HG03354 (cell line): ENCODE results near the gene SWAP70.
A peak's percentile ranks its signal among the peaks of the same experiment; 100 is the strongest.
"Not testable (repeated sequence)": the region's sequence is repeated elsewhere in the genome, so short reads cannot be mapped to it uniquely, and the experiment has no call there.

Experiments used
- ATAC-seq: cut with Tn5 transposase; IDR thresholded peaks from one replicate; pipeline ENCODE4 v1.9.1; 2021; ENCODE audit warnings: mild to moderate bottlenecking; ENCODE audit not compliant: unreplicated experiment, poor library complexity, severe bottlenecking

The SWAP70 gene

DNA sequence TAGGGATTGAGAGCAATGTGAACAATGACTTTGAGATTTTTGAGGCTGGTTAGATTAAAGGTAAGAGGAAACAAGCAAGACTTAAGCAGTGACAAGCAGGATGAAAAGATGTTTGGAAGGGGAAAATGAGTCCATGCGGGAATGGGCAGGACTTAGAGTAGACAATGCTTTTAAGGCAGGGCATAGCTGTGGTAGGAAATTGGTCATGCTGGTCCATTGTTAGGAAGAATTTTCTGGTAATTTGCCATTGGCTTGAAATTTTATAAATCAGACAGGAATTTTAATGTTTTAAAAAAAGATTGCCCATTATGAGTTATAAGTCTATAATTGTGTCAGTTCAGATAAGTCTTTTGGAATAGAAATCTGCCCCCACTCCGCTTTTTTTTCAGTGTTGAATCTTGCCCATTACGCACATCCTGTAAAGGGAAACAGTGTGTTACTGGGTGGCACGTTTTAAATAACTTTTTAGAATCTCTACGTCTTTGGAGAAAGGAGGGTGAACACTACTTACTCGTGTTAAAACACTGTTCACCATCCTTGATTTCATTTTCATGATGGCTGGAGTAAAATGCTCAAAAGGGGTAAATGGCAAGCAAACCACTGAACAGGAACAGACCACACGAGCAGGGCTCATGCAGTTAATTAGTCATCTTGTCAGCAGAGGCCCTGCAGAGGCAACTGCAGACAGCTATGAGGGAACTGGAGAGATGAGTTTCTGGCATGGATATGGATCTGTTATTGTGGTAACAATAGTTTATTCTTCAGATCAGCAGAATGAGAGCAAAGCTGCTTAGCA, 25.0 kb downstream of the SWAP70 start:
- peak; percentile 83 for ATAC-seq

DNA sequence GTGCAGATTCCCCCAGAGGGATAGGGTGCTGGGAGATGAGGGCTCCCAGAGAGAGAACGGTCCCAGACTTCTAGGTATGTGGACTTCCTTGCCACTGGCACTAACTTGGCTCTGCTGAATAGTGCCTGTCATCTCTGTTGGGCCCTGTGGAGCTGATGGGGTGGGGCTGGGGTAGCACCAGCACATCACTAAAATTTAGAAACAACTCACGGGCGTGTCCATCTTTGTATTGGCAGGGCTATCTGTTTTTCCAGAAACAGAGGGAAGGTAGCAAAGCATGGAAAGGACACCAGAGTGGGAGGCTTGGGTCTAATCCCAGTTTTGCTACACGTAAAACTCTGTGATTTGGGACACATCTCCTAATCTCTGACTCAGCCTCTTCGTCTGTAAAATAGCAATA, 25.8 kb downstream of the SWAP70 start:
- ATAC-seq: peak; percentile 23

GRCh38 chr11:9691865-9692264, 28.0 kb downstream of the SWAP70 start:
- ATAC-seq: no peak

DNA sequence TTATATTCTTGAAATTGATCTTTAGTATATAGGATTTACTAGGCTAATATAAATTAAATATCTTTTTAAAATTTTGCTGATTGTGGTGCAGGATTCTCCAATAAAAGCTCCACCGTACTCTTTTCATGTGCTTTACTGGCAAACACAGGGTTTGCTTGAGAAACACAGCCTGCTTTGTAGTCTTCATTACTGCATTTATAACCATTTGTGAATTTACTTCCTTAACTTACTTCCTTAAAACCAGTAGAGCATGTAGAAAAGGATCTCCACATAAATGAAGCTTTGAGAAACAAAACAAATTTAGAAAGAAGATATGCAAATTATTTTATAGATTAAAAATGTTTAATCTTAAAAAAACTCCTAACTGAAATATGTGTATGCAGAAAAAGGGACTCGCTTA, 28.8 kb downstream of the SWAP70 start:
- ATAC-seq: no peak

- ATAC-seq: no peak
These were observed 30.1 kb downstream of the SWAP70 start for GRCh38 chr11:9693801-9694553.

- not testable (repeated sequence) for ATAC-seq
These were observed 31.4 kb downstream of the SWAP70 start for GRCh38 chr11:9695228-9695627.

GRCh38 chr11:9697766-9698165, 33.9 kb downstream of the SWAP70 start:
- no peak for ATAC-seq

DNA sequence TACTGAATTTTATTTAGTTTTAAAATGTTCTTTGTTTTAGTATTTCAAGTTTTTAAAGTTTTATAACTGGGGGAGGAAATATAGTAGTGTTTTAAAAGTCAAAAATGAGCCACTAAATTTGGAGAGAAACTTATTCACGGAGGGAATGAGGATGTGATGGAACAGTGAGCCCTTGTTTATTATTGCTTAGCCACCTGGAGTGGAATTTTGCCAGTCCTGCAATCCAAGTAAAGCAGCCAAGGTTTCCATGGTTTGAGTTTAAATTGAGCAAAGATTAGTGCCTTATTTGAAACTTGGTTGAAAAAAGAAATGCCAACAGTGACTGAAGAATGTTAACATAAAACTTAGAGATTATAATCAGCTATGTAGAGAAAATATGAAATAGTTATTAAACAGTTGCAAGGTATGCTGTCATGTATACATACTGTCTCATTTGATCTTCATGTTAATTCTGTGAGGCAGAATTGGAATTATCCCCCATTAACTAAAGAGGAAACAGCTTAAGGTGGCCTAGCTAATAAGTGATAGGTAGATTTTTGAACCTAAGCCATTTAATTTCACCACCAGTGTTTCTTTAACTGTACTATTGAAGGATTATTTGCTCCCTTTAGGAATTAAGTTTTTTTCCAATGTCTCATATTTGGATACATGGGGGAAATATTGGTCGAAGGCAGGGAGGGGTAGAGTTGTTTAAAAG, 36.4 kb downstream of the SWAP70 start:
- ATAC-seq: no peak

GRCh38 chr11:9701799-9702198, 37.9 kb downstream of the SWAP70 start:
- no peak for ATAC-seq

DNA sequence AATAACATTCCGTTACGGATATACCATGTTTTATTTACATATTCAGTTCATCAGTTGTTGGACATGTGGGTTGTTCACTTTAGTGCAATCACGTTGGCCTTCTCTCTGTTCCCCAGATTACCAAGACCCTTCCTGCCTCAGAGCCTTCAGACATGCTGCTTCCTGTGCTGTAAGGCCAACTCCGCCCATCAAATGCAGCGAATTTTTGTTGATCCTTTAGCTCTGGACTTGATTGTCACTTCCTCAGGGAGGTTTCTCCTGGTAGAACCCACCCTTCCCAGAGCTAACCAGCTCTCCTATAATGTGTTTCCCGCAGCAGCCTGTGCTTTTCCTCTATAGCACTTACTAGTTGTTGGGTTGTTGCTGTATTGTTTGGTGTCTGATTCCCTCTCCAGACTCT, 39.4 kb downstream of the SWAP70 start:
- no peak for ATAC-seq

DNA sequence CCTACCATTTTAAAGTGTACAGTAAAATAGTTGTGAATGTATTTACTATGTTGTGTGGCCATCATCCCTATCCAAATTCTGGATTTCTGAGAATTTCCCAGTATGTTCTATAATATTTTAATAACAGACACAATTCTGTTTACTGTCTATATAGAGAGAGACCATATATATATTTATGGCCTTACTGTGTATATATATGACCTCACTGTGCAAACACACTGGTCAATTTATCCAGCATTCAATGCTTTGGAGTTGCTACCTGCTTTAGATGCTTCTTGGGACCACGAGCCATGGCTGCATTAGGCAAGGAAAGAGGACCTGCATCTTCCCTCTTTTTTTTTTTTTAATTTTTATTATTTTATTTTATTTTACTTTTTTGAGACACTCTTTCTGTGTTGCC, 40.2 kb downstream of the SWAP70 start:
- ATAC-seq: no peak

DNA sequence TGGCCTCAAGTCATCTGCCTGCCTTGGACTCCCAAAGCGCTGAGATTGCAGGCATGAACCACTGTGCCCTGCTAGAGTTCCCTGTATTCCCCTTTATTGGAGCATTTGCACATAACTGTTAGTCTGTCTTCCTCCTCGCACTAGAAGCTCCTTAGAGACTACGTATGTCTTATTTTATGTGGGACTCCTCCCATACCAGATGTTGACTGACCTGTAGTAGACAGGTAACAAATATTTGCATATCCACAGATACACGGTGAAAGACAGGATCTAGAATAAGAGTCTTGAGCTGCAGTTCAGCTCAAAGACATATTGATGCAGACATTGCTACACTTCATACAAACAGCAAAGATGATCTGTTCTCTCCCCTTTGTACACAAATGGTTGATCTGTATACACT, 40.7 kb downstream of the SWAP70 start:
- no peak for ATAC-seq

DNA sequence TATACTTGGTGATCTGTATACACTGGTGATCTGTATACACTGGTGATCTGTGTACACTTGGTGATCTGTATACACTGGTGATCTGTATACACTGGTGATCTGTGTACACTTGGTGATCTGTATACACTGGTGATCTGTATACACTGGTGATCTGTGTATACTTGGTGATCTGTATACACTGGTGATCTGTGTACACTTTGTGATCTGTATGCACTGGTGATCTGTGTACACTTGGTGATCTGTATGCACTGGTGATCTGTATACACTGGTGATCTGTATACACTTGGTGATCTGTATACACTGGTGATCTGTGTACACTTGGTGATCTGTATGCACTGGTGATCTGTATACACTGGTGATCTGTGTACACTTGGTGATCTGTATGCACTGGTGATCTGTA, 41.5 kb downstream of the SWAP70 start:
- not testable (repeated sequence) for ATAC-seq

- ATAC-seq: no peak
These were observed 44.7 kb downstream of the SWAP70 start for GRCh38 chr11:9708544-9708943.

- no peak for ATAC-seq
These were observed 46.3 kb downstream of the SWAP70 start for GRCh38 chr11:9710223-9710622.

DNA sequence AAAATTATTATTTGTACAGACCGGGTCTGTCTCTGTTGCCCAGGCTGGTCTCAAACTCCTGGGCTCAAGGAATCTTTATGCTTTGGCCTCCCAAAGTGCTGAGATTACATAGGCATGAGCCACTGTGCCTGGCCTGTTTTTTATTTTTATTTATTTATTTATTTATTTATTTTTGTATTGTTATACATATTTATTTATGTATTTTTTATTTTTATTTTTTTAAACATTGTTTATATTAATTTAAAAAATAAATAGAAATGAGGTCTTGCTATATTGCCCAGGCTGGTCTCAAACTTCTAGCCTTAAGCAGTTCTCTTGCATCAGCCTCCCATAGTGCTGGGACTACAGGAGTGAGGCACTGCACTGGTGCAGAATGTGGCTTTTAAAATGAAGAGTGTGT, 47.0 kb downstream of the SWAP70 start:
- ATAC-seq: no peak

DNA sequence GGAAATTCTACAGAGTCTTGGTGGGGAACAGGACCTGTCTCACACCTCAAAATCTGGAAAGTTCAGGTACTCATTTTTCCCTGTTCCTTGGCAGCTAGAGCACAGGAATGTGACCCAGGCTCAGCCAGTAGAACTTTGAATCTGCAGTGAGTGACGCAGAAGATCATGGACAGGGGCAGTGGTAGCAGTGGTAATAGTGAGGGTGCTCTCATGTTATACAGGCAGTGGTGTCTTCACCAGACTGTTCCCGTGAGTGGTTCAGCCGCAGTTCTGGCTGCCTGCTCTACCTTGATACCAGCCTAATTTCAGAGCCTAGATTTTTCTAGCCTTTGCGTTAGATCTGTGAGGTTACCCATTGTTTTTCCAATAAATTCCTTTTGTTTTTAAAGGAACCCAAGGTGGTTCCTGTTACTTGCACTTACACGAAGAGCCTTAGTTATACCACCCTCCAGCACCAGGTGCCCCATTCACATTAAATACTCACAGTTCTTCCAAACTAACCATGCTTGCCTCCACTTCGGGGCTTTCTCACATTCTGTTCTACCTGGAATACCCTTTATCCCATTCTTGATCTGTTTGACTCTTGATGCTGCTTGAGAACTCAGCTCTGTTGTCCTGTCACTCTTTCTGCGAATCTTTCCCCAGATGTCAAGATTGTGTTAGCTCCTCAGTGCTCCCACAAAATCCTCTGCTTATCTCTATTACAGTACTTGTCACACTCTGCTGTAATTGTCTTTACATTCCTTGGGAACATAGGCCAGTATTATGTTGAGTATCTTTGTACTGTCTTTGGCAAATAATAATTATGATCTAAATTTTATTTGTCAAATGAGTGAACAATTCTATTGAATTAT, 47.8 kb downstream of the SWAP70 start:
- ATAC-seq: no peak

GRCh38 chr11:9714272-9714940, 50.5 kb downstream of the SWAP70 start:
- no peak for ATAC-seq
